Neuron (in vitro differentiated cells): Measurements from ENCODE around the gene NTNG2.
A peak's percentile ranks its signal among the peaks of the same experiment; 100 is the strongest.

ENCODE experiments used
- H2AFZ ChIP-seq: one replicate; pipeline ENCODE4 v1.6.1; 2013; ENCODE audit warnings: low read depth, mild to moderate bottlenecking, inconsistent platforms, low read length, moderate library complexity
- H3K27me3 ChIP-seq: one replicate; pipeline ENCODE4 v1.6.1; 2013; ENCODE audit warnings: low read length; ENCODE audit not compliant: insufficient read depth
- H3K36me3 ChIP-seq: one replicate; pipeline ENCODE4 v1.6.1; 2013; ENCODE audit warnings: low read length; ENCODE audit not compliant: insufficient read depth
- H3K4me1 ChIP-seq: one replicate; pipeline ENCODE4 v1.6.1; 2013; ENCODE audit warnings: low read length; ENCODE audit not compliant: insufficient read depth
- H3K4me3 ChIP-seq: 2 replicates; pipeline ENCODE4 v1.5.1; 2013; ENCODE audit warnings: mild to moderate bottlenecking, low read length, moderate library complexity
- H3K9me3 ChIP-seq: one replicate; pipeline ENCODE4 v1.6.1; 2013; ENCODE audit warnings: low read length

The NTNG2 gene

GRCh38 chr9:132239518-132239917 is 77.7 kb downstream of the NTNG2 start:
- peaks cover 61% of the 10 kb centered on the region for H3K27me3 ChIP-seq
- H2AFZ ChIP-seq = no peak overlapping the region
- H3K9me3 ChIP-seq = peaks cover 2% of the 10 kb centered on the region
- H3K4me3 ChIP-seq = no peak overlapping the region
- no peaks in the 10 kb centered on the region for H3K36me3 ChIP-seq
- H3K4me1 ChIP-seq = peaks cover 11% of the 10 kb centered on the region

GRCh38 chr9:132239999-132240840 is 78.4 kb downstream of the NTNG2 start:
- Histone ChIP-seq H3K27me3 (peaks cover 64% of the 10 kb centered on the region), H3K36me3 (no peaks in the 10 kb centered on the region), H3K4me3 (no peak overlapping the region), H3K9me3 (peaks cover 2% of the 10 kb centered on the region), H2AFZ (no peak overlapping the region), H3K4me1 (peaks cover 15% of the 10 kb centered on the region)

- Histone ChIP-seq H2AFZ (no peak overlapping the region), H3K36me3 (no peaks in the 10 kb centered on the region), H3K4me1 (peaks cover 19% of the 10 kb centered on the region), H3K9me3 (peaks cover 2% of the 10 kb centered on the region), H3K4me3 (peak overlapping the region; percentile 25), H3K27me3 (peaks cover 71% of the 10 kb centered on the region)
Measured at GRCh38 chr9:132240841-132241482, 79.1 kb downstream of the NTNG2 start.

GRCh38 chr9:132241483-132241839 is 79.6 kb downstream of the NTNG2 start:
- peaks cover 72% of the 10 kb centered on the region for H3K27me3 ChIP-seq
- peaks cover 19% of the 10 kb centered on the region for H3K4me1 ChIP-seq

GRCh38 chr9:132241840-132242620 is 80.2 kb downstream of the NTNG2 start:
- peaks cover 2% of the 10 kb centered on the region for H3K9me3 ChIP-seq
- peaks cover 72% of the 10 kb centered on the region for H3K27me3 ChIP-seq
- H3K36me3 ChIP-seq = no peaks in the 10 kb centered on the region
- peak overlapping the region; percentile 31 for H3K4me3 ChIP-seq
- peaks cover 19% of the 10 kb centered on the region for H3K4me1 ChIP-seq
- H2AFZ ChIP-seq = peak overlapping the region; percentile 8

More at GRCh38 chr9:132241483-132241839, 79.6 kb downstream of the NTNG2 start:
- Histone ChIP-seq H3K36me3 (no peaks in the 10 kb centered on the region), H3K4me3 (peak overlapping the region; percentile 31), H2AFZ (no peak overlapping the region), H3K9me3 (peaks cover 2% of the 10 kb centered on the region)

- H3K27me3 ChIP-seq = peaks cover 72% of the 10 kb centered on the region
- H2AFZ ChIP-seq = peak overlapping the region; percentile 8
- H3K4me3 ChIP-seq = peak overlapping the region; percentile 31
- peaks cover 19% of the 10 kb centered on the region for H3K4me1 ChIP-seq
- peaks cover 2% of the 10 kb centered on the region for H3K9me3 ChIP-seq
- H3K36me3 ChIP-seq = no peaks in the 10 kb centered on the region
Measured at GRCh38 chr9:132242621-132243155, 80.8 kb downstream of the NTNG2 start.

DNA sequence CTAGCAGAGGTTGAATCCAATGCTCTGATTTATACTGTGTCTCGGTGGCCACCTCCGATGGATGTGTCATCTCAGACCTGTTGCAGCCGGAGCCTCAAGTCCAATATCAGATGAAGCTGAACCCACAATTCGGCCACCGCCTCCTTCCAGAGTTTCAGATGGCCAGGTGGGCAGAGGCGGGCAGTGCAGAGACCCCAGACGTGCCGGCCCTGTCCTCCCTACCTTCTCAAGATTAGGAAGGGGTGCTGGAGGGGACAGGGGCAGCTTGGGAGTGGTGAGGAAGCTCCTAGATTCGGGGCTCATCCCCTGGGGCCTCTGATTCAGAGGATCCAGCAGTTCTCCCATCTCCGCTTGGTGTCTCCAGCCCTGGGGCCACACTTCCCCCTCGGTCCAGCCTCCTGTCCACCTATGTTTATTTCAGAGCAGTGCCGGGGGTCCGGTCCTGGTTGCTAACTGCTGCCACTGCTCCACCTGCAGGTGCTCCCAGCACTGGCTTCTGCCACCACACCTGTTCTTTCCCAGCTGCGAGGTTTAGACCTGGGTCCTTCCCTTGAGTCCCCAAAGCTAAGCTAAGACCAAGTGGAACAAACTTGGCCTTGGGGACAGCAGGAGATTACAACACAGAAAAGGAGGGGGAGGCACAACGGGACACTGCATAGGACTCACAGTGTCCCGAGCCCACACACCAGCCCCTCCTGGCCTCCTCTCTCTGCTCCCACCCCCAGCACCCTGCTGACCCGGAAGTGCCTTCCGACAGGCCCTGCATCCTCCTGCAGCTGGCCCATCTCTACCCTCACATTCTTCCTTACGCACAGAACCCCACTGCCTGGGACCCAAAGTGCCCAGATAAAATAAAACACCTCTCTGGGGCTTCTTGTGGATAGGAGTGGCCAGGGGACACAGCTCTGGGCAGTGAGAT is 81.6 kb downstream of the NTNG2 start:
- H3K9me3 ChIP-seq = no peaks in the 10 kb centered on the region
- H3K27me3 ChIP-seq = peaks cover 69% of the 10 kb centered on the region
- no peaks in the 10 kb centered on the region for H3K36me3 ChIP-seq
- no peak overlapping the region for H3K4me3 ChIP-seq
- H2AFZ ChIP-seq = no peak overlapping the region
- H3K4me1 ChIP-seq = peaks cover 19% of the 10 kb centered on the region

- Histone ChIP-seq H3K36me3 (no peaks in the 10 kb centered on the region), H3K27me3 (peaks cover 56% of the 10 kb centered on the region), H3K4me1 (peaks cover 19% of the 10 kb centered on the region), H3K9me3 (no peaks in the 10 kb centered on the region), H2AFZ (no peak overlapping the region), H3K4me3 (no peak overlapping the region)
Measured at GRCh38 chr9:132244582-132245455, 83.0 kb downstream of the NTNG2 start.

DNA sequence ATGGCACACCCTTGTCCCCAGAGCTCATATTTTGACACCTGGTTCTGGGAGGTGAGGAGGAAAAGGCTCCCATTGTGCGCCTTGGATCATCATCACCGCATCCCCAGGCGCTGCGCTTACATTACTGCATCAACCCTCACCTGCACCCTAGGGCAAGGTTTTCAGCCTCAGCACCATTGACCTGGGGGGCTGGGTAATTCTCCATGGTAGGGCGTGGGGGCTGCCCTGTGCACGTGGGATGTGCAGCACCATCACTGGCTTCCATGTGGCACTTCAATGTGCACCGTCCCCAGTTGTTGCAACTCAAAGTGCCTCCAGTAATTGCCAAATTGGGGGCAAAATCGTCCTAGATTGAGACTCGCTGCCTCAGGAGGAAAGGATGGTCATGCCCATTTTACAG is 83.6 kb downstream of the NTNG2 start:
- H3K4me3 ChIP-seq = no peak overlapping the region
- H3K27me3 ChIP-seq = peaks cover 49% of the 10 kb centered on the region
- no peaks in the 10 kb centered on the region for H3K36me3 ChIP-seq
- peaks cover 19% of the 10 kb centered on the region for H3K4me1 ChIP-seq
- no peak overlapping the region for H2AFZ ChIP-seq
- H3K9me3 ChIP-seq = no peaks in the 10 kb centered on the region

- Histone ChIP-seq H3K36me3 (no peaks in the 10 kb centered on the region), H2AFZ (no peak overlapping the region), H3K4me1 (peaks cover 8% of the 10 kb centered on the region), H3K27me3 (peaks cover 30% of the 10 kb centered on the region), H3K4me3 (no peak overlapping the region), H3K9me3 (peaks cover 13% of the 10 kb centered on the region)
Measured at GRCh38 chr9:132247942-132248341, 86.1 kb downstream of the NTNG2 start.

DNA sequence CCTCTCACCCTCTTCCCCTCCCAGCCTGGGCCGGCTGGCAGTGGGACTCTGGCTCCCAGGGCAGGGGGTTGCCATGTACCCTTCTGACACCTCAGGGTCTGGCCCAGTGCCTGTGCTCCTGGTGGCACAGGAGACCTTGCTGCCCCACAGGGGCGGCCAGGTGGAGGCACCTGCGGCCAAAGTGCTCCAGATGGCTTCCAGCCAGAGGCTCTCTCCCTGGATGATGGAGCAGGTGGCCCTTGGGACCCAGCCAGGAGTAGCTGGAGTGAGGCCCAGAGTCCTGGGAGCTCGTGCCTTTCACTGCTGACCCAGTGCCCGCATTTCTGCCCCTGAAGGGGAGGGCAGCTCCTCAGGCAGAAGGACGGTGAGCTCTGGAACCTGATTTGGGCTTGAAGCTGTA is 87.3 kb downstream of the NTNG2 start:
- H3K36me3 ChIP-seq = no peaks in the 10 kb centered on the region
- peaks cover 13% of the 10 kb centered on the region for H3K9me3 ChIP-seq
- peaks cover 18% of the 10 kb centered on the region for H3K27me3 ChIP-seq
- no peak overlapping the region for H3K4me3 ChIP-seq
- H3K4me1 ChIP-seq = peaks cover 8% of the 10 kb centered on the region
- H2AFZ ChIP-seq = no peak overlapping the region
